Measurements from ENCODE around the gene ITGA7. TPM values are rescaled to one million over a fixed set of nuclear protein-coding genes. Genes with fewer than 3 reads are reported as not detected.

The ITGA7 gene
- total RNA-seq, 3 donors from 2014 or later: 20.5 to 190 (median 33.1) TPM

- Histone ChIP-seq H3K9me3 (no peaks in the 10 kb centered on the region), H3K27me3 (no peaks in the 10 kb centered on the region), H3K27ac (no peak overlapping the region), H3K36me3 (no peaks in the 10 kb centered on the region), H3K4me3 (no peak overlapping the region), H3K4me1 (no peaks in the 10 kb centered on the region)
- no peak for DNase-seq (ENCODE audit: low spot score in 2 of 2)
- TF ChIP-seq CTCF (IDR thresholded peaks at IDR 0.05): no peak
- TF ChIP-seq POLR2A (IDR thresholded peaks at IDR 0.05): no peak
- TF ChIP-seq POLR2AphosphoS5 (IDR thresholded peaks at IDR 0.05): no peak
- intact Hi-C loops (cut with DNase I; ENCODE audit: low total_unique reads): no loop called here
These were observed 14.9 kb downstream of the ITGA7 start for GRCh38 chr12:55692631-55693322.

- no peaks in the 10 kb centered on the region for H3K4me1 ChIP-seq
- intact Hi-C loops (cut with DNase I; ENCODE audit: low total_unique reads): no loop called here
- TF ChIP-seq POLR2AphosphoS5 (IDR thresholded peaks at IDR 0.05): no peak
- TF ChIP-seq POLR2A (IDR thresholded peaks at IDR 0.05): no peak
- no peak for TF ChIP-seq CTCF (IDR thresholded peaks at IDR 0.05)
- no peaks in the 10 kb centered on the region for H3K36me3 ChIP-seq
- H3K4me3 ChIP-seq: no peak overlapping the region
- no peak for DNase-seq (ENCODE audit: low spot score in 2 of 2)
- H3K27me3 ChIP-seq: no peaks in the 10 kb centered on the region
- H3K9me3 ChIP-seq: no peaks in the 10 kb centered on the region
- H3K27ac ChIP-seq: no peak overlapping the region
These were observed 18.7 kb downstream of the ITGA7 start for GRCh38 chr12:55688716-55689655.

- H3K36me3 ChIP-seq: no peaks in the 10 kb centered on the region
- no peak overlapping the region for H3K4me3 ChIP-seq
- H3K9me3 ChIP-seq: no peaks in the 10 kb centered on the region
- no peaks in the 10 kb centered on the region for H3K27me3 ChIP-seq
- no peaks in the 10 kb centered on the region for H3K4me1 ChIP-seq
- H3K27ac ChIP-seq: no peak overlapping the region
- TF ChIP-seq POLR2AphosphoS5 (IDR thresholded peaks at IDR 0.05) (no peak), CTCF (IDR thresholded peaks at IDR 0.05) (no peak), POLR2A (IDR thresholded peaks at IDR 0.05) (no peak)
- DNase-seq (ENCODE audit: low spot score in 2 of 2): no peak
- intact Hi-C loops (cut with DNase I; ENCODE audit: low total_unique reads): no loop called here
These were observed 20.0 kb downstream of the ITGA7 start for GRCh38 chr12:55687746-55688145.

GRCh38 chr12:55686366-55687010 is 21.2 kb downstream of the ITGA7 start:
- no peaks in the 10 kb centered on the region for H3K4me1 ChIP-seq
- intact Hi-C loops (cut with DNase I; ENCODE audit: low total_unique reads): no loop called here
- no peak for DNase-seq (ENCODE audit: low spot score in 2 of 2)
- TF ChIP-seq POLR2A (IDR thresholded peaks at IDR 0.05) (no peak), CTCF (IDR thresholded peaks at IDR 0.05) (no peak), POLR2AphosphoS5 (IDR thresholded peaks at IDR 0.05) (no peak)
- no peak overlapping the region for H3K27ac ChIP-seq
- no peaks in the 10 kb centered on the region for H3K9me3 ChIP-seq
- no peaks in the 10 kb centered on the region for H3K36me3 ChIP-seq
- no peak overlapping the region for H3K4me3 ChIP-seq
- no peaks in the 10 kb centered on the region for H3K27me3 ChIP-seq
